D341Med (cell line): ENCODE data around the gene RNF130.
"Not testable (repeated sequence)": the region's sequence is repeated elsewhere in the genome, so short reads cannot be mapped to it uniquely, and the experiment has no call there.

Source experiments
- DNase-seq: peaks from one replicate; pipeline ENCODE4 v3.0.0; 2012; ENCODE audit warnings: low spot score

Gene RNF130

DNA sequence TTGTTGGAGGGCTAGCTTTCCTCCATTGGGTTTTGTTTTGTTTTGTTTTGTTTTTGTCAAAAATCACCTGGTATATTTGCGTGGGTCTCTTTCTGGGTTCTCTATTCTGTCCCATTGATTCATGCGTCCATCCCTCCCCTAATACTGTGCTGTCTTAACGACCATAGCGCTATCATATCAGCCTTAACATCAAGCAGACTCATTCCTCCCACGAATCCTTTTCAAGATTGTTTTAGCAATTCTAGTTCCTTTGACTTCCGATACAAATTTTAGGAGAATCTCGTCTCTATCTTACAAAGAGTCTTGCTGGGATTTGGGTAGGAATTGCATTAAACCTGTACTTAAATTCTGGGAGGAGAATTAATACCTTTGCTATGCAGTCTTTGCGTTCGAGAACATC, 31.1 kb upstream of the RNF130 start:
- DNase-seq = no peak

DNA sequence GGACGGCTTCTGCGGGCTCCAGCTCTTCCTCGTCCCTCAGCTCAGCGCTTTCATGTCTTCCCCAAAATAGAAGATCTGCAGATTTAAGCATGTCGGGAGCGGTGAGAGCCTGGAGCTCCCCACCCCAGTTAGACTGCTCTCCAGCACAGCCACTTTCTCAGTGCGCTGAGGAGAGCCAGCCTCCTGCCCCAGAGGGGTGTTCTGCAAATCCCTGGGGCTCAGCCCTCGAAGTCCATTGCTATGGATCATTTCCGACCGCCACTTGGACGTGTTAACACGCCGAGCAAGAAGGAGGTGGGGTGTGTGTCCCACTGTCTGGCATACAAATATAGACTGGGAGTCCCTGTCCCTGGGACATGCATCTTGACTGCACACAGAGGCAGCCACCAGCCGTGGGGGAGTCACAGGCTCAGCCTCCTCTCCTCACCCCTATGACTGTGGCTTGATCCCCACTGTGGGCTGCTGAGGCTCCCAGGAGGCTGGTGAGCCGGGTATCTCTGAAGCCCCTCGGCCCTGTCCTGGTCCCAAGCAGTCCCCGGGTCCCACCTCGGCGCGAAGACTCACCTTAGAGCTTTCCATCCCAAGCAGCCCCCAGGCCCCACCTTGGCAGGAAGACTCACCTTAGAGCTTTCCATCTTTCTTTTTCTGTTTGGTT, 30.0 kb upstream of the RNF130 start:
- no peak for DNase-seq

DNA sequence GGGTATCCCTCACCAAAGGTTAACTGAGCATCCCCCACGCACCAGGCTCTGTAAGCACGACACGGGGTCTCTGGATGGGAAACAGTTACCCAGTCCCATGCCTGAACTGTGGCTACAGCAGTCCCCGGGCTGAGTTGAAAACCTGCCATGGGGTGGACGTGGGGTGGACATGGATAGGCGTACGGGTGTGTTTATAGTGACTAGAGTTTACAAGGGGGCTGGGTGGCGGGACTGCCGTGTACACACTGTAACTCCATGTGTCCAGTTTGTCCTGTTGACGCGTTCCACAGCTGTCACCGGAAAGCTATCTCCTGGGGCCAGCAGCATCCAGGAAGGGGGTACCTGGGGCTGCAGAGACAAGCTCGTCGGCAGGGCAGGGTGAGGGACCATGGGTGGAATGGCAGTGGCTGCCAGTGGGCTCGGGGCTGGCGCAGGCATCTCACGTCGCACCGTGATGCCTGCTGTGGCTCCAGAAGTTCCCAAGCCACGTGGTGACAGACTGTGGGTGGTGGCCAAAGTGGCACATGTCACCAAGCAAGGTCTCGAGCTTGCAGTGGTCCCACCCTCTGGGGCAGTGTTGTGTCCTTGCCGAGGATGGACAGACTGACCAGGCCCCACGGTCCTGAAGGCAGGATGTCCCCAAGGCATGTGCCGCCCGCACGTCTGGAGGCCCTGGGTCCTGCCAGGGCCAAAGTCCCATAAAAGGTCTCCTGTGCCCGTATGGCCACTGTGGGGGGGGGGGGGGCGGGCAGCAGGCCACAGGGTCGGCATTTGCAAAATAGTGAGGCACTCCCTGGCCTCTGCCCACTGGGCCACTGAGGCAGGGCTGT, 29.3 kb upstream of the RNF130 start:
- no peak for DNase-seq

DNA sequence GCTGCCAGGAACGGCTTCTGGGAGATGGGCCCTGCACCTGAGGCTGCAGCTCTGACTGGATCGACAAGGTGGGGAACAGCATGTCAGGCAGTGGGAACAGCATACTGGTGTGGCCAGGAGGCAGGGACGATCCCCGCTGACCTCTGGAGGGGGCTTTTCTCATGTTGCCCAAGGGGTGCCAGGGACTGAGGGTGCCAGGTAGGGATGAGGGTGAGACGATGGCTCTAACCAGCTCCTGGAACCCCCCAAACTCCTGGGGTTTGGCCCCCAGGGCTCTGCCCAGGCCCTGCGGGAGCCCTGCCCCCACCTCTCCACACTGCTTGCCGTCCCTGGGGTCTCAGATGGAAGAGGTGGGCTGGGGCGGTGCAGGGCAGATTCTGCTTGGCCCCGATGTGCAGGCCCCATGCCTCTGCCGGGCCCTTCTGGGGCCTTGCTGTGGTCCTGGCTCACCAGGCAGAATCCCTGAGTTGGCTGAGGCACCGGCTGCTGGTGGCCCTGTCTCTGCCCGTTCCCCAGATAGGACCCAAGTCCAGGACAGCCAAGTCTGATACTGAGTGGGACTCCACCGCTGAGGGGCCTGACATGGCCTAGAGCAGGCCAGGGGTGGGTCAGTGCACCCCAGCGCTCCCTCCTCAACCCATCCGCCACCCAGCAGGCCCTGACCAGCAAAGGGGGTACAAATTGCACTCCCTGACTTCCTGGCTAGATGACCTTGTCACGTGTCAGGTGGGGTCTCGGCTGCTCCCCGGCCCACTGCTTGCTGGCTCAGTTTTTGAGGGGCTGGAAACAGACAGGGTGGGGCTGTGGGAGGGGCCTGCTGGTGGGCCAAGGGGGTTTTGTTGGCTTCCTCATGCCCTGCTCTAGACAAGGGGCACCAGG, 28.4 kb upstream of the RNF130 start:
- DNase-seq = no peak

DNA sequence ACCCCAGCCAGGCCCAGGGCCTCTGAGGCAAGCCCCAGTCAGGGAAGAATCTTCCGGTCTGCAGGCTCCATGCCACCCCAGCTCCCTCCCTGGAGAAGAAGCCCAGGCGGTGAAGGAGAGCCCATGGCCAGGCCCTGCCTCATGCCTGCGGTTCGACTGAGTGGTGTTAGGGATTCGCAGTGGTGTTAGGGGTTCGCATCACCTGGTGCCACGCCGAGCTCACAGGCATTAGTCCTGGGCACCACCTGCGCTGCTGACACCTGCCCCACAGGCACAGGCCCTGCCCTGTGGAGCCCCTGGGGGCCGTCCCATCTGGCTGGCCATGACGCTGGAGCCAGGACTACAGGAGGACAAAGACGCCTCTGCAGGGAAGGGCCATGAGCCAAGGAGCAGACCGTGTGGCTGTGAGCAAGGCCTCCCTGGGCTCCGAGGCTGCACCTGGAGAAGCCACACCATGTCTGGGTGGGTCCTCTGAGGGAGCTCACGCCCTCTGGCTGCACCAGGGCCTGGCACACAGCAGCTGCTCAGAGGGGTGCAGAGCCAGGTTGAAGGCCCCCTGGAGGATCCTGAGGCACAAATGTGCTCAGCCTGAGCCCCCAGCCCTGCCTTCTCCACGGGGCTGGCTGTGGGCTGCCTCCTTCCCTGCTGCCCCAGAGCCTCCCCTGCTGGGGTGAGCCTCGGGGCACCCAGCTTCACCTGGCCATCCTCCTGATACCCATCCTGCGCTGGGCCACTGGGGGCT, 27.6 kb upstream of the RNF130 start:
- DNase-seq = no peak

DNA sequence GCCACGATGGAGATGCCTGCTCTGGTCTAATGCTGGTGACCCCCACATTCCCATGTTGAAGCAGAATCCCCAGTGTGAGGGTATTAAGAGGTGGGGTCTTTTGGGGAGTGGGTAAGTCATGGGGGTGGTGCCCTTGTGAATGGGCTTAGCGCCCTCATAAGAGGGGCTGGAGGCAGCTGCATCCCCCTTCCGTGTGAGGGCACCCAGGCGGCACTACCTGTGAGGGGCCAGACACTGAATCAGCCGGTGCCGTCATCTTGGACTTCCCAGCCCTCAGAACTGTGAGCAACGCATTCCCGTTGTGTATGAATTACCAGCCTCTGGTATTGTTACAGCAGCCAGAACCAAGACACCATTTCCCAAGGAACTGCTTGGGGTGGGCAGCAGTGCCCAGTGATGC, 27.0 kb upstream of the RNF130 start:
- DNase-seq = no peak

DNA sequence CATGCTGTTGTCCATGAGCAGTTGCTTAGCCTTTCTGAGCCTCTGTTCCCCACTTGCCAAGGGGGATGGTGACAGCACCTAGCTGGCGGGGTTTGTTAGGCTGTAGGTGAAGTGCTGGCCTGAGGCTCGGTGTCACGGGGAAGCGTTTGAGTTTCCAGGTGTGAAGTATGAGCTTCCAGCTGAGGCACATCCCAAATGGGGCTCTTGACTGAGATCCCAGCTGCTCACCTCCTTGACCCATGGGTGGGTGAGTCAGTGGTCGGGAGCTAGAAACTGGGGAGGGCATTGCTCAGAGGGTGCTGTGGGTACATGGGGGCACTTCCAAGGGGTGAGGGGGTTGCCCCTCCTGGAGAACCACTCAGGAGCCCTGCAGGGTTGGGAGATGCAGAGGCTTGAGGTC, 26.4 kb upstream of the RNF130 start:
- no peak for DNase-seq

DNA sequence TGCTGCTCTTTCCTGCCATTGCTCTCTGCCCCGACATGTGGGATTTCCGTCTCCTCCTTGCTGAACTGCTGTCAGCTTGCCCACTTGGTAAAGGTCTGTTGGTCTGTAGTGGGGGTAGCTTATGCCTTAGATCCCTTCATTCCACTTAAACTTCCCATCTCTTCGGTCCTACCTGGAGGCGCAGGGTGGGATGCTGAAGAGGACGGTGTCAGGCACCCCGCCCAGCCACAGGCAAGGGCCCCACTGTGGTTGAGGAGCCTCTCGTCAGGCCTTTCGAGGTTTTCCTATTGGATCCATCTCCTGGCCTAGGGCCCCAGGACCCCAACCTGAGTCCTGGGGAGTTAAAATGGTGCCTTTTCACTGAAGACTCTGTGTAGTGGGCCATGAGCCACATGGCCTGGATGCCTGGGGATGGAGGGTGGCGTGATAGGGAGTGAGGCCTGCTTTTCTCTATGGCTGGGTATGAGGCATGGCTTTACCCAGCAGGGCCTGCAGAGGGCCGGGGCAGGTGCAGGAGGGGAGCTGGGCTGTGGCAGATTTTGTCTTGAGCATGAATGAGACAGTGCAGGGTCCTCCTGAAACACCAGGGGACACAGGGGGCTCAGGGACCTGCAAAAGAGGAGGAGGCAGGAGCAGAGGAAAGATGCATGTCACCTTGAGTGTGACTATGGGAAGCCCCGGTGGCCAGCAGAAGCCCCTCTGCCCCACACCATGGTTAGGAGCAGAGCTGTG, 25.8 kb upstream of the RNF130 start:
- no peak for DNase-seq

DNA sequence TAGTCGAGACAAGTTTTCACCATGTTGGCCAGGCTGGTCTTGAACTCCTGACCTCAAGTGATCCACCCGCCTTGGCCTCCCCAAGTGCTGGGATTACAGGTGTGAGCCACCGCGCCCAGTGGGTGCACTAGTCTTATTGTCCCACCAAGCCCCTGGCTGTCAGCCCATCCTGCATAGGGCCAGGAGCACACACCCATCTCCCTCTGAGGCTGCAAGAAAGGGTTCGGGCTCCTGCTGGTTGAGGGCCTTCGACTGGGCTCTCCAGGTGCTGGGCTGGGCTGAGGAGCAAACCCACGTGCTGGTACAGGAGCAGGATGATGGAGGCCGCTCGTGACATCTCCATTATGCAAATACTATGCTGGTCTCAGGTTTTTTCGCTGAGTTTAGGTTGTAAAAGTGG, 25.1 kb upstream of the RNF130 start:
- DNase-seq = no peak

DNA sequence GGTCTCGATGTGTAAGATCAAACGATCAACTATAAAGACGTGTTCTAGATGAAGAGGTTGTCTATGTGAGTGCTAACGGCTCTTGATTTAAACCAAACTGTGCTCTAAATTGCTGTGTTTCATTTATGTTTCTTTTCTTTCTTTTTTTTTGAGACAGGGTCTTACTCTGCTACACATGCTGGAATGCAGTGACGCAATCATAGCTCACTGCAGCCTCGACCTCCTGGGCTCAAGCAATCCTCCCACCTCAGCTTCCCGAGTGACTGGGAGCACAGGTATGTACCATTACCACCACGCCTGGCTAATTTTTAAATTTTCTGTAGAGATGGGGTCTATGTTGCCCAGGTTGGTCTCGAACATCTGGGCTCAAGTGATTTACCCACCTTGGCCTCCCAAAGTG, 24.0 kb upstream of the RNF130 start:
- no peak for DNase-seq

DNA sequence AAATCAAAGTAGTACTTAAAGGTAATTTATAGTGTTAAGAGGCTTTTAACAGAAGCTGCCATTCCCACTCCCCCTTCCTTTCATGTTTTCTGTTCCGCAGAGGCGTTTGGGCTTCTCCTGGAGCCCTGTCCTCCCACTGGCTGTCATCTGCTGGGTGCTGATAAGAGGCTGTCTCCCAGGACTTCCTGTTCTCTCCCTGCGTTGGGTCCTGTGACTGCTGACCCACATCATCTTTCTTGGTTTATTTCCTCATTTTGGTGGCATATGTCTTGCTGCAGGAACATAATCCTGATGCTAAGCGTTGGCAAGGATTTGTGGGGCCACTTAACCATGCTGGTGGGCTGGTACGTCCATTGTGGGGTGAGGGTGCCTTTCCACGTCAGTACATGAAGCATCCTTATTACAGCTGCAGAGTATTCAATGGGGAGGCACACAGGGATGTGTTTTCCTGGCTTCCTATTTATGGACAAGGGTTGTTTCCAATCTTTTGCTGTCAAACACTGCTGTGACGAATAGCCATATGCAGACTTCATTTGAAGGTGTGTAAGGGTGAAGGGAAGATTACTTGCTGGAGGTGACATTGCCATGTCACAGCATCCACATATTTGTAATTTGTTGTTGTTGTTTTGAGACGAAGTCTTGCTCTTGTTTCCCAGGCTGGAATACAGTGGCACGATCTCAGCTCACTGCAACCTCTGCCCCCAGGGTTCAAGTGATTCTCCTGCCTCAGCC, 22.3 kb upstream of the RNF130 start:
- DNase-seq = no peak

DNA sequence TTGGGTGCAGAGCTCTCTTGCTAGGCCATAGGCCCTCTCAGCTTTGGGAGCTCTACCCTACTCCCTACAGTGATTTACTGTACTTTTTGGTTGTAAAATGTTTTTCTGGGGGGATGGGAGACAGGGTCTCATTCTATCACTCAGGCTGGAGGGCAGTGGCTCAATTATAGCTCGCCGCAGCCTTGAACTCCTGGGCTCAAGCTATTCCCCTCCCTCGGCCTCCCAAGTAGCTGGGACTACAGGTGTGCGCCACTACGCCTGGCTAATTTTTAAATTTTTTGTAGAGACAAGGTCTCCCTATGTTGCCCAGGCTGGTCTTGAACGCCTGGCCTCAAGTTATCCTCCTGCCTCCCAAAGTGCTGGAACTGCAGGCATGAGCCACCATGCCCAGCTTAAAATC, 21.7 kb upstream of the RNF130 start:
- DNase-seq = no peak

DNA sequence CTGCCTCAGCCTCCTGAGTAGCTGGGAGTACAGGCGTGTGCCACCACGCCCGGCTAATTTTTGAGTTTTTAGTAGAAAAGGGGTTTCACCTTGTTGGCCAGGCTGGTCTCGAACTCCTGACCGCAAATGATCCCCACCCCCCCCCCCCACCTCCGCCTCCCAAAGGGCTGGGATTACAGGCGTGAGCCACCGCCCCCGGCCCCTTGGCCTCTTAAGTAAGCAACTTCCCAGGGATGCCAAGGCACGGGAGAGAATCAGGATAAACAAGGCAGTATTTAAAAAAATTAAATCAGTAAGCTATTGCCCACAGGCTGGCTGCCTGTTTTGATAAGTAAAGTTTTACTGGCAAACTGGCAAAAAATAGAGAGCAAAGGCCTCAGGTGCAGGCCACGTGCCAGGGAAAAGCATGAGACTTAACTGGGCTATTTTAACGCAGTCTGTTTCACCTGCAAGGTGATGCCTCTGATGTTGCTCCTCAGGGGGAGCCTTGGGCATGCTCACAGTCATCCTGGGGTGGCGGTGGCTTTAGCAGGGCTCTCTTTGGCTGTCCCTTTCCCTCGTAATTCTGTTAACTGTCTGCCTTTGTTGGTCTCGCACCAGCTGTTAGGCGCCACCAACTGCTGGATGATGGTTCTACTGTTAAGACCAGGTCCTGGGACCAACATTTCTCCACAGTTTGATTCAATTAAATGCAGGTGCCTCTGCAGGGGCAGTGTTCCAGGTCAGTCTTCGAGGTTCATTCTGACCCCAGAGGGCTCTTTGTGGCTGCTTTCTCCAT, 19.4 kb upstream of the RNF130 start:
- no peak for DNase-seq

DNA sequence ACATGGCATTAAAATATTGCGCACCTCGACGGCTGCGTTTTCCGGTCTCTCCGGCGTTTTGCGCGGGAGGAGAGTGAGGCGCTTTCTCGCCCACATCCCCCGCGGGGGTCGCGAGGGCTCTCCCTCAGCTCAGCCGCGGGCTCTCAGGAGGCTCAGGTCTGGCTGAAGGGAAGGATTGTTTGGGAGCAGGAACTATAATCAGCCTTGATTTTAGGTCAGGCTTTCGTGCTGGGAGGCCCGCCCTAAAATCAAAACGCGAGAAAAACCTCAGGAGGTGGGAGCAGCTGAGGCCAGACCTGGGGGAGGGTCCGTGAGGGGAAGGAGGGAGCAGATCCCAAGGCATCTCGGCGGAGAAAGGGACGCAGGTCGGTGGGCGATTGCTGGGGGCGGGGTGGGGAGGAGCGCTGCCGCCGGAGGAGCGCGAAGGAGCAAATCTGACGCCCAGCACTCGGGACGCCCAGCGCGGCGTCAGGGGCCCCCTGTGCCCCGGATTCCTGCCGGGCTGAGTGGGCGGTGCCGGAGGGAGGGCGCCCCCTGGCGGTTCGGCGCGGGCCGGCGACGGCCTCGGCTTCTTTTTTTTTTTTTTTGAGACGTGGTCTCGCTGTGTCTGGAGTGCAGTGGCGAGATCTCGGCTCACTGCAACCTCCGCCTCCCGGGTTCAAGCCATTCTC, 18.7 kb upstream of the RNF130 start:
- peak; percentile 93 for DNase-seq

DNA sequence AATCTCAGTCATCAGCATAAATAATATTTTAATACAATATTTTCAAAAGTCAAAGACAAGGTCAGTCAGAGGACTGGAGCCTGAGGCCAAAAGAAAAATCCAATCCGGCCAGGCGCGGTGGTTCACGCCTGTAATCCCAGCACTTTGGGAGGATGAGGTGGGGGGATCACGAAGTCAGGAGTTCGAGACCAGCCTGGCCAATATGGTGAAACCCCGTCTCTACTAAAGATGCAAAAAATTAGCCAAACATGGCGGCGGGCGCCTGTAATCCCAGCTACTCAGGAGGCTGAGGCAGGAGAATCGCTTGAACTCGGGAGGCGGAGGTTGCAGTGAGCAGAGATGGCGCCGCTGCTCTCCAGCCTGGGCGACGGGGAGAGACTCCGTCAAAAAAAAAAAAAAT, 18.1 kb upstream of the RNF130 start:
- not testable (repeated sequence) for DNase-seq

DNA sequence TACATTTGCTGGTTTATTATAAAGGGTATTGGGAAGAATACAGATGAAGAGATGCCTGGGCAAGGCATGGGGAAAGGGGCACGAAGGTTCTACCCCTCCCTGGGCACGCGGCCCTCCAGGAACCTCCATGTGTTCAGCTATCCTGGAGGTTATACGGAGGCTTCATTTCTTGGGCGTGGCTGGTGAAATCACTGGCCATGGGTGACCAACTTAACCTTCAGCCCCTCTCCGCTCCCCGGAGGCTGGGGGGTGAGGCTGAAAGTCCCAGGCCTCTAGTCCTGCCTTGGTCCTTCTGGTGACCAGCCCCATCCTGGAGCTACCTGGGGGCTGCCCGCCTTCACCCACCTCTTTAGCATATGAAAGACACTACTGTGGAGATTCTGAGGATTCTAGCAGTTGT, 17.0 kb upstream of the RNF130 start:
- no peak for DNase-seq

DNA sequence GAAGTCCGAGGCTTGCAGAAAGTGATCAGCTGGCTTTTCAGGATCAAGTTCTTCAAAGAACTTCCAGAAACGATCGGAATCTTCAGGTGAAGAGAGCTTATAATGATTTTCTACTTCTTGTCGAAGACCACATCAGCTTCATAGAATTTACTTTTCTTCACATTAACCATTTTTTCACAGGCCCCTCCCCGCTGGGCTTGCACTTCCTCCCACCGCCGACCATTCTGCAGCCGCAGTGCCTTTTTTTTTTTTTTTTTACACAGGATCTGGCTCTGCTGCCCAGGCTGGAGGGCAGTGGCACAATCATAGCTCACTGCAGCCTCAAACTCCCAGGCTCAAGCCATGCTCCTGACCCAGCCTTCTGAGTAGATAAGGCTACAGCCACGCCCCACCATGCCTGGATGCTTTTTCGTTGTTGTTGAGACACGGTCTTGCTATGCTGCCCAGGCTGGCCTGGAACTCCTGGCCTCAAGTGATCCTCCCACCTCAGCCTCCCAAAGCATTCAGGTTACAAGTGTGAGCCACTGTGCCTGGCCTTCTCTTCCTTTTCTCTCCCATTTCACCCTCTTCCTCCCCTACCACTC, 15.3 kb upstream of the RNF130 start:
- DNase-seq = no peak

DNA sequence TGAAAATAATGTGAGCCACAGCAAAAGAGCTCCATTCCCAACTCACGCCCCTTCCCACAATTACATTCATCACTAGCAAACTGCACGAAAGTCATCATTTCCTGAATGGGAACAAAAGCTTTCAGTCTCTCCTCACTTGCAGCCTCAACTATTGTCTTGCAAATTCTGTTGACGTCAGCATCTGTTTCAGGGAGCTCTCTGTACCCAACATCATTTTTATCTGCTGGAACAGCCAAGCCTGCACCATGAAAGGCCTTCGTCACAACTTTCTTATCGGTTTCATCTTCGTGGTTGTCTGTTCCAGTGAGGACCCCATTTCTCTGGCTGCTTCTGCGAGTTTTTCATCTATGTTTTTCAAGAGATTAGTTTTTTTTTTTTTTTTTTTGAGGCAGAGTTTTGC, 14.3 kb upstream of the RNF130 start:
- no peak for DNase-seq
